GM19035 (cell line): ENCODE measurements around the gene ARHGAP23.
"Not testable (repeated sequence)": the region's sequence is repeated elsewhere in the genome, so short reads cannot be mapped to it uniquely, and the experiment has no call there.

Source experiments
- ATAC-seq: cut with Tn5 transposase; IDR thresholded peaks from one replicate; pipeline ENCODE4 v1.9.1; 2021; ENCODE audit not compliant: unreplicated experiment

ARHGAP23 gene

DNA sequence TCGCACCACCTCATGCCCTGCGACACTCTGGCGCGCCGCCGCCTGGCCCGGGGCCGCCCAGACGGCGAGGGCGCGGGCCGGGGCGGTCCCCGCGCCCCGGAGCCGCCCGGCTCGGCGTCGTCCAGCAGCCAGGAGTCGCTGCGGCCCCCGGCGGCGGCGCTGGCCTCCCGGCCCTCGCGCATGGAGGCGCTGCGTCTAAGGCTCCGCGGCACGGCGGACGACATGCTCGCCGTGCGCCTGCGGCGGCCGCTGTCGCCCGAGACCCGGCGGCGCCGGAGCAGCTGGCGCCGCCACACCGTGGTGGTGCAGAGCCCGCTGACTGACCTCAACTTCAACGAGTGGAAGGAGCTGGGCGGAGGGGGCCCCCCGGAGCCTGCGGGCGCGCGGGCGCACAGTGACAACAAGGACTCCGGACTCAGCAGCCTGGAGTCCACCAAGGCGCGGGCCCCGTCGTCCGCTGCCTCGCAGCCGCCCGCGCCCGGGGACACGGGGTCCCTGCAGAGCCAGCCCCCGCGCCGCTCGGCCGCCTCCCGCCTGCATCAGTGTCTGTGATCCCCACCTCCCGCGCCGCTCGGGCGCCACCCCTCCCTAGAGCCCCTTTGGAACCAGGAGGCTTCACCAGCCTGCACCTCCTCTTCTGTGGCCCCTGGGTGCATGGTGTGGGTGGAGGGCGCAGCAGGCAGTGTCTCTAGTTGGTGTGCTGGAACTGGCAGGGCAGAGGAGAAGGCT, 82.3 kb downstream of the ARHGAP23 start:
- no peak for ATAC-seq

DNA sequence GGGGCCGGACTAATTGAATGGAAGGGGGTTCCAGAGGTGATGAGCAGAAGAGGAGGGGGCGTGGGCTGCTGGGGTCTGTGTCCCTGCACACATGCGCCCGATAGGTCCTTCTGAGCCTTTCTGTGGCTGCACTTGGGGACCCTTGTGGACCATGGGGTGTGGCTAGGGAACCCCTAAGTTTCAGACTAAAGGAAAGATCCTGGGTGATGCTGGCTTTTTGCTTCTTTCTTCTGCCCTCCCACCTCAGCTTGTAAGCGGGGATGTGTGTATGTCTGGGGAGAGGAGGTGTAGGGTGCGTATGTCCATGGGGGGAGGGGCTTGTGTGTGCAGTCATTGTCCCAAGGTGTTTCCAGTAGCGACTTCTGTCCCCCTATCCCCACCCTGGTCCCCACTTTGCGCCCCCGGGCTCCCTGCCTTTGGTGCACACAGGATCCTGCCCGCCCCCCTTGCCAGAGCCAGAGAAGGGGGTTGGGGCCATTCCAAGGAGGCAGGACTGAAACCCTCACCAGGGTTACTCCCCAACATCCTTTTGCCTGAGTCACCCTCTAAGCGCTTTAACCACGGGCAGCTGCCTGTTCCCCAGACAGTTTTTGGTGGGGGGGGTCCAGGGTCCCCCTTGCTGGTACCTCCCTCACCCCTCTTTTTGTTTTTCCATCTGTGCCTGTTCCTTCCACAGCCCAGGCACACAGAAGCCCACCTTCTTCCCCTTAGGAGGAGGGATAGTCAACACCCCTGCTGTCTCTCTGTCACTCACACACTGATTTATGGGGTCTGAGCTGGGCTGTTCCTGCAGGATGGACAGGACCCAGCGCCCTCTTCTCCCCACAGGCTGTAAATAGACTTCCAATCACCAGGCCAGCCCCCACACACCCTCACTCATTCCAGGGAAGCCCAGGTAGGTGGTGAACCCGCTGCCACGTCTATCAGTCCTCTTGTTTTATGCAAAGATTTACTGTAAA, 83.2 kb downstream of the ARHGAP23 start:
- ATAC-seq = no peak

DNA sequence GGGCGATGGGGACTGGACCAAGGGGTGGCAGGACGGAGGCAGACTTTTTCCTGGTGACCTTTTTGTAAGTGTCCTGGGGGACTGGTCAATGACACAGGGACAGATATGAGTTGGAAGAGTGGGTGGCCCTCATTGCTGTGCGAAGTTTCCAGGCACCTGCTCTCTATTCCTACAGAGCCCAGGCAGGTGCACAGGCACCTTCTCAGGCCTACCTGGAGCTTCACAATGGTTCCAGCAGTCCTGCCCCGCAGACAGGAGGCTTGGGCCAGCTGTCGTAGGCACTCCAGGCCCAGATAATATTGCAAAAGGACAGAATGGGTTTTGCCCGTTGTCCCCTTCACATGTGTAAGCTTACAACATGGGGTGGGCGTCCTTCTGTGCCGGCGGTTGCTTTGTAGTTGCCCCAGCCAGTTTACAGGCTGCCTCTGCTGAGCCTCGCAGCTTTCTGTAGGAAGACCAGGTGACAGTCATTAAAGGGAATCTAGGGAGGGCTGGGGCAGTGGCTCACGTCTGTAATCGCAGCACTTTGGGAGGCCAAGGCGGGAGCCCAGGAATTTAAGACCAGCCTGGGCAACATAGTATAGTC, 84.3 kb downstream of the ARHGAP23 start:
- no peak for ATAC-seq

DNA sequence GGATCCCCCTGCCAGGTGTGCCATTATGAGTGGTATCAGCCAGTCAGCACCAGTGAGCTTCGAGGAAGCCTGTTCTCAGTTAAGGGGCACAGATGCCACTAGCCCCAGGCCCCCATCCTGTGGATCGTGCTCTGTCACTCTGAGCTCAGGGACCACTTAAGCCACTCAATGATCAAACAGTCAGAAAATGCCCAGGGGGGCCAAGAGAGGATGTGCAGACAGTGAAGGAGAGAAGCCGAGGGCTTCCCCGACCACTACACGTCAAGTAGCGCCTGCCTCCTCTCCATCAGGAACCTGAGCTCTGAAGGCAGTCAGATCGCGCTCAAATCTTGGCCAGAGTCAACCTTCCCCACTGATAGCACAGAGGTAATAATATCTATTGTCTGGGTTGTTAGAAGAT, 98.3 kb downstream of the ARHGAP23 start:
- not testable (repeated sequence) for ATAC-seq

DNA sequence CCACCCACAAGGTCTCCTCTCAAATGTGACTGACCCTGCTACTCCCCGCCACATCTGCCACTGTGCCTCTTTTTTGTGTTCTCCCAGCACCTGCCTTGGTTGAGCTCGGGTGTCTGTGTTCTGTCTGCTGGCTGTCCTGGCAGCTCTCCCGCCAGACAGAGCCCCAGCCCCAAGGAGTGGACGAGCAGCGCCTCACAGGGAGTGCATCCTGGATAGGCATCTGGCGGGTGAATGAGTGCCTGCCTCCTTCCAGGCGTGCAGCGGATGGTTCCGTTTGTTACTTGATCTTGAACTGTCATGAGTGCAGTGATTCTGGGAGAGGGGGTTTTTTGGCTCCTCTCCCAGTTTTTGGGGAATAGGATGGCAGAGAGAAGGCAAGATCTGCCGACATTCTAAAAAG, 99.9 kb downstream of the ARHGAP23 start:
- not testable (repeated sequence) for ATAC-seq

DNA sequence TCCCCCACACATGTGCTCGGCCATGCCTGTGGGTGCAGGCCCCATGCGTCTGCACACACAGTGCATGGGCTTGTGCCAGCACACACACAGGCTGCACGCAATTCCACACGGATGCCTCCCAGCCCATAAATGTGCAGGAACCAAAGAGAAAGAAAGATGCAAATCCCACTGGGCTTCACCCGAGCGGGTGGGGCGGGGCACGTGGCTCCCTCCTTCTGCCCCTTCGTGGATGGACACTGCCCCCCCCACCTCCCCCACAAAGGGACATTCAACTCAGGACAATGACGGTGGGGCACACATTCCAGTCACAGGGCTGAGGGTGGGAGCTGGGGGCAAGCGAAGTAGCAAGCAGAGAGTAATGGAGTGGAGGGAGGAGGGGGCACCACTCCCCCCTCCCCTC, 102.6 kb downstream of the ARHGAP23 start:
- not testable (repeated sequence) for ATAC-seq

DNA sequence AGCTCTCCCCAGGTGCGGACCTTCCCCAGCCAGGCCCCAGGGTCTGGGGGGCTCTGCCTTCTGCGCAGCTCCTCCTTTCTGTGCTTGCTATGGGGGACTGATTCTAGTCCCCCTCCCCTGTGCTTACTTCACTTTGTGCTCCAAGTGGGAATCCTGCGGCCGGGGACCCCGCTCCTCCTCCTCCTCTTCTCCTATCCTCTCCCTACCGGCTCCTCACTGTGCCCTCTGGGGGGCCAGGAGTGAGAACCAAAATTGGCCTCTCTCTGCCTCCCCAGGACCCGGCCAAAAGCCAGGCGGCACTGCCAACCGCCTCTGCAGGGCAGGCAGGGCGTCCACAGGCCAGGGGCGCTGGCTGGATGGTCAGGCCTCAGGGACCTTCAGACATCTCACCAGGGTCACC, 103.5 kb downstream of the ARHGAP23 start:
- ATAC-seq = not testable (repeated sequence)

DNA sequence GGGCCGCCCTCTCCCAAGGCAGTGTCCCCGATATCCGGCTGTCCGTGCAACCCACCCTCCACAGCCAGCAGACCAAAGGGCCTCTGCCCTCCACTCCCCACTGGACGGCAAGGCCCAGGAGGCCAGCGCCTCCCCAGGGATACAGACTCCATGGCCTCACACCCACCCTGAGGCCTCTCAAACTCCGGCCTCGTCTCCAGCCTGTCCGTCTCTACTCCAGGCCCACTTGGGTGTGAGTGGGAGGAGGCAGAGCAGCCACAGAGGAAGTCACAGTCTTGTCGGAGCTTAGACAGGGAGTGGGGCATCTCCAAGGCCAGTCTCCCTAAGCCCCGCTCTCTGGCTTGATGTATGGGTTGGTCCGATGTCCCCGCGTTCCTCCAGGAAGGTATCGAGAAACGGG, 104.2 kb downstream of the ARHGAP23 start:
- ATAC-seq = no peak

DNA sequence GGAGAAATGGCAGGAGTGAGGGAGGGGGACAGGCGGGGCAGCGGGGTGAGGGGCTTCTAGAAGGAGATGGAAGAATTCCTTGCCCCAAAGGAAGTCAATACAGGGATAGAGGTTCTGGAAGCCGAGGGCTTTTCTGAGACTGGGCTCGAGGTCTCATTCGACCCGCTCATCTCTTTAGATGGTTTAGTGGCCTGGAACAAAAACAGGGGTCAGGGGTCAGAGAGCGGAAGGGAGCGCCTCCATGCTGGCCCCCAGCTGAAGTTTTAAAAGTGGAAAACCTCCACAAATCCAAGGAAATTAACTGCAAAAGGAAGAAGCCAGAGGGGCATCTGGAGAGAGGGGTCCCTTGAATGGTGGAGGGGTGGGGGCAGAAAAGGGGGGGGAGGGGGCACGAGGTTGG, 105.0 kb downstream of the ARHGAP23 start:
- no peak for ATAC-seq

DNA sequence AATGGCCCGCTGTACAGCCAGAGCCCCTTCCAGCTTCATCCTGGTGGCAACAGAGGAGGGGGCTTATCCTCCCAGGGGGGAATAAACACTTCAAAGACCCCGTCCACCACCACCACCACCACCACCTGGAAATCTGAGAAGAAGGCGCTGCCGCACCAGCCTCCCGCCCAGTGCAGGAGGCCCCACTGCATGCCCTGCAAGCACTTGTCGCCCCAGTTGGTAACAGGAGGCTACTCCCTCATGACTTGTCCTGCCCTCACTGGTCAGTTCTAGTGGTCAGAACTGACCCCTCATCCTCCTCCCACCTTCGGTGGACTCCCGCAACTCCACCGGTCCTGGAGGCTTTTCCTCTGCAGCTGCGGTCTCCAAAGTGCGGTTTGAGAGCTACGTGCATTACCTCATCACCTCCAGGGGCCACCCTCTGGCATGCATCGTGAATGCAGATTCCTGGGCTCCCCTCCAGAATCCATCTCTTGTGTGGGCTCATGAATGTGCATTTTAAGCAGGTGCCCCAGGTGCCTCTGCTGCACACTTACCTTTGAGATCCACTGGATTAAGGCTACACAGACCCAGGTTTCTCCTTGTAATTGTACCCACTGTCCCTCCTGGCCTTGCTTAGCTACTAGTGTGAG, 105.7 kb downstream of the ARHGAP23 start:
- ATAC-seq = no peak

DNA sequence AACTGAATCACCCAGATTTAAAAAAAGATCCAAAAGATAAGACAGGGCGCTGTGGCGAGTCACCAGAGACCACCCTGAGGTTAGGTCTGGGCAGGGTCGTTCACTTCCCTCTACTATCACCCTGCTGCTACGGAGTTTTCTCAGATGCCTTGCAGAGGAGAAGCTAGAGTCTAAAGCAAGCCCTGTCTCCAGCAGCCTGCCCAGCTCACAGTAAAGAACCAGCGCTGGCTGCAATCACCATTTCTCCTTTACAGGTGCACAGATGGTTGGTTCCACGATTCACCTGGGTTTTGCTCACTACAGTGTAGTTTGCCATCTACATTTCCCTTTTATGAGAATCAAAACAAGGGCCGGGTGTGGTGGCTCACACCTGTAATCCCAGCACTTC, 106.2 kb downstream of the ARHGAP23 start:
- no peak for ATAC-seq

DNA sequence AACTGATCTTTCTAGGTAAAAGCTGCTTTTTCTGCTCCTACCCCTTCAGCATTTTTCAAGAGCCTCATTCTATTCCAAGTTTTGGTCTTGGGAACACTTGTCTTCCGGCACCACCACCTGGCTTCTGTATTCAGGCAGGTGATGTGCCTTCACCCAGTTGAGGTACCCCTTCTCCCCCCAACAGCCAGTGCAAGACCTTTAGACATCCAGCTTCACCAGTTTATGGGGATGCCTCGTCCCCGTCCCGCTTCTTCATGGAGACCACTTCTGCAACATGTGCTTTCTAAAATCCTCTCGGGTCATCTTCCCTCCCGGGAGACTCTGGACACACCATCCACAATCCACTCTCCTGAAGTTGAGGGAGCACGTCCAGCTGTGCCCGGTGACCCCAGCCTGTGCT, 107.6 kb downstream of the ARHGAP23 start:
- no peak for ATAC-seq

DNA sequence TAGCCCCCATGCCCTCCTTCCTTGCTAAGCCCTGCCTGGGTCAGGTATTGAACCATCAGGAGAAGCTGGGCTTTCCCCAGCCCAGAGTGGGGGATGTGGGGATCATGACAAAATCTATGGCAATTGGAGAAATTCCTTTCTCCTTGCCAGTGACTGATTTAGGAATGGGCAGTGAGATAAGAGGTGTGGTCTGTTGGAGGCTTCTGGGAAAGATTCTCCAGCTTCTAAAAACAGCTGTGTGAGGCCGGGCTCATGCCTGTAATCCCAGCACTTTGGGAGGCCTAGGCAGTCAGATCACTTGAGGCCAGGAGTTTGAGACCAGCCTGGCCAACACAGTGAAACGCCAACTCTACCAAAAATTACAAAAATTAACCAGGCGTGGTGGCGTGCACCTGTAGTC, 108.4 kb downstream of the ARHGAP23 start:
- no peak for ATAC-seq

DNA sequence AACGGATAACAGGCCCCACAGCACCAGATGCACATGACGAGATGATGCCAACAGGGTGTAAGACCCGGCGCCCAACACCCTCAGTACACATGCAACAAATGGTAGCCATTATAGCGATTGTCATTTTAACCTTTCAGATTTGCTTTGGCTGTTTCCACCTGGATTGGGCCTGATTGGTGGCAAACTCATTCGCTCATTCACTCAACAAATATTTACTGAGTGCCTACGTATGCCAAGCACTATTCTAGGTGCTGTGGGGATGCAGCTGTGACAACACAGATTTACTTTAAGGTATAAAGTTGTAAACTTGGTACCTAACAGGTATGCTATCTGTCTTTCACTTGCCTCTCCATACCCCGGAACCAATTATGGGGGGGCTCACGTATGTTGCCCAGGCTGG, 110.6 kb downstream of the ARHGAP23 start:
- ATAC-seq = no peak

DNA sequence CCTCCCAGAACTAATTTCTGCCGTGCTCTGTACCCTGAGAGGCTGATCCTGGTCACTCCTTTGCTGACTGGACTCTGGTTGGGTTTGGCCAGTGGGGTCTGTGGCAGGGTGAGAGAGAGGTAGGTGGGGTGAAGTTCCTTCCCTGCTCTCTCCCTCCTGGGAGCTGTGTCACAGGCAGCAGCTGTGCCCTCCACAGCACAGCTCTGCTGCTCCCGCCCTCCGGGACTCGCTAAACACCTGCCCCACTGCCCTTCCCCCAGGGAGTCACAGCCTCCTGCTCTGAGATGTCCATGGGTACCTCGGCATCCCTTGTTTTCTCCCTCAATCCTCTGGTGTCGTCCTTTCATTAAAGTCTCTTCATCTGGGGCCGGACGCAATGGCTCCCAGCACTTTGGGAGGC, 111.1 kb downstream of the ARHGAP23 start:
- ATAC-seq = no peak

DNA sequence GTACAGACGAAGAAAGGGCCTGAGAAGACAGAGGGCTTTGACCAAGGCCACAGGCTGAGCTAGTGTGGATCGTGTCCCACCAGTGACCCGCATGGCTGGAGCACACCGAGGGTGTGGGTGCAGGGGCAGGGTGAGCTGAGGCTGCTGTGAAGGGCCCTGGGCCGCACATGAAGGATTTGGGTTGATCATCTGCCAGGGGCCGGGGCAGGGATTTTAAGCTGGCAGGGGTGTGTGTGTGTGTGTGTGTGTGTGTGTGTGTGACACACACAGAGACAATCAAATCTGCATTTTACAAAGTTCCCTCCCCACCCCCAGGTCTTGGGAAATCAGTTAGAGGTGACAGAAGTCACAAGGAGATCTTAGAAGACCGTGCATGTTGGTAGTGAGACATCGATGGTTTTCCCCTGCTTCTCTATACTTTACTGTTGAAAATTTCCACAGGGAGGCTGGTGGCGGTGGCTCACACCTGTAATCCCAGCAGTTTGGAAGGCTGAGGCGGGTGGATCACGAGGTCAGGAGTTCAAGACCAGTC, 112.3 kb downstream of the ARHGAP23 start:
- no peak for ATAC-seq

DNA sequence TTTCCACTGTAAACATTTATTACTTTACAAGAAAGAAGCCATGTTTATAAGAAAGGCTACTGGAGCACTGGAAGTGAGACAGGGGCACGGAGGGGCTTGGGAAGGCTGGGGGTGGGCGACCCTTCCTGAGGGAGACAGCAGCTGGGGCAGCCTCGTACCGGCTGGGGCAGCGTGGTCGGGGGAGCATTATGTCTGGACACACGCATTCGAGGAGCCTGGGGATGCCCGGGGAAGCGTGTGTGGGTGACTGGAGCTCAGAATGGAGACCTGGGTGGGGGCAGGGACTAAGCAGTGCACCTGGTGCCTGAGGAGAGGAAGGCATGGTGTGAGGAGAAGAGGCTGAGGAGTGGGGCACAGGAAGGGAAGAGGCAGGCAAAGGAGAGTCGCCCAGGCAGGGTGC, 113.0 kb downstream of the ARHGAP23 start:
- ATAC-seq = no peak

DNA sequence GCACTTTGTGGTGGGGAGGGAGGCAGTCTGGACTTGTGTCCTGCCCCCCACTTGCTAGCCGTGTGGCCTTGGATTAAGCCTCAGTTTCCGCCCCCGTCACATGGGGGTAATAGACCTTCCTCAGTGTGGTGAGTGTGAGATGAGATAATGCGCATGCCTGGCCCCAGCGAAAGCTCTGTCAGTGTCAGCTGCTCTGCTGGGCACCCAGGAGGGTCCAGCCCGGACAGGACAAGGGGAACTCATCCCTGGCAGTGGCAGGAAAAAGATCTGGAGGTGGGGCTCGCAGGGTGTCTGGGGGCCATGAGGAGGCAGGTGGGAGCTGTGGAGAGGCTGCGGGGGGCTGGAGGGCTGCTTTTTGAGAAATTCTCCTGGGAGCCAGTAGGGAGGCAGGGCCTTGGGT, 114.0 kb downstream of the ARHGAP23 start:
- no peak for ATAC-seq

DNA sequence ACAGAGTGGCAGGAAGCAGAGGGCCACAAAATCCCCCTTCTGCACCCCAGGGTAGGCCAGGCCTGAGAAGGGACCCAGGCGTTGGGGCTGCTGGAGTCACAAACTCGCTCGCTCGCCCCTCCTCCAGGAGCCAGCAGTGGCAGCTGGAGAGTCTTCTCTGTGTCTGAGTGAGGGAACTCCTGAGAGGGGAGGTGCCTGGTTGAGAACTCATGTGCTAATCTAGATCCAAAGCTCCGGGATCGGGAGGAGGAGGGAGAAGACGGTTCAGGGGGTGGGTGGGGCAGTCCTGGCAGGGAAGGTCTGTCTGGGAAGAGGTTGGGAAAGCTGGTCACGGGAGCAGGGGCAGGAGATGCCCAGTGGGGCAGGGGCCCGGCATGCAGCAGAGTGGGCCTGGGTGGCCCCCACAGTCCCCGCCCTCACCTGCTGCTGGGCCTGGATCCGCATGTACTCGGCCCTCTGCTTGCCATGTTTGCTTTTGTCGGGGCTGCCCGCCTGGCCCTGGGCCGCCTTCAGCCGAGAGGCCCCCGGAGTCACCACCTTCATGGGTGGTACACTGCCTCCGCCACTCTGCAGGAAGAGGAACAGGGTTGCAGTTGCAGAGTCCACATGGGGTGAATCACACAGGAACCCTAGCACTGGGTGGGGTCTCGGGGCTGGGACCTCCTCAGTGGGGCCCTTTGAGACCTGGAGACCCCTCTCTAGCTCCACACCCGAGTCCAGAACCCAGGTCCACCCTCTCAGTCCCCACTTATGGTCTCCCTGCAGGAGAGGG, 115.3 kb downstream of the ARHGAP23 start:
- ATAC-seq = no peak

DNA sequence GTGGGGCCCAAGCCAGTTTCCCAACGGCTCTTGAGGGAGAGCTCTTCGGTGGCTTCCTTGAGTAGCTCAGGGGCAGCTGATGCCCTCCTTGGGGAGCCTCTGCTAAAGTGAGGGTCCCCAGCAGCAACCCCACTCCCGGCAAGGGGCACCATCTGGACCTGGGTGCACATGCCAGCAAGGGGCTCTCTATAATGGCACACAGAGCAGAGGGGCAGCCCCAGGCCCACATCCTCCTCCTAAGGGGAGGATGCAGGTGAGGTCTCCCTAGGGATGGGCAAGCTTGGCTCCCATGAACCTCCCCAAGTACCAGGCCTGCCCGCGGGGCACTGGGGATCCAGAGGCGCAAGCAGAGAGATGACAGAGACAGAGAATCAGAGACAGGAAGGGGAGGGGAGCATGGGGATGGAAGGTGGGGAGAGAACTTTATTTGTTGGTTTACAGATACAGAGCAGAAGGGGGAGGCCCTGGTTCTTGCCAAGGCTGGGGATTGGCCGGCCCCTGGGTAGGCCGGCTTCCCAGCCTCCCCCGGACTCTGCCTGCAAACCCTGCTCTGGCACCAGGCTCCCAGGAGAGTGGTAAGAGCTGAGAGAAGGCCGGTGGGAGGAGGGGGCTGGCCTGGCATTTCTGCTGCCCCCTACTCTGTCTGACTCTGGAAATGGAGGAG, 116.0 kb downstream of the ARHGAP23 start:
- ATAC-seq = no peak
